ENCODE results near the gene DIMT1.

The DIMT1 gene

DNA sequence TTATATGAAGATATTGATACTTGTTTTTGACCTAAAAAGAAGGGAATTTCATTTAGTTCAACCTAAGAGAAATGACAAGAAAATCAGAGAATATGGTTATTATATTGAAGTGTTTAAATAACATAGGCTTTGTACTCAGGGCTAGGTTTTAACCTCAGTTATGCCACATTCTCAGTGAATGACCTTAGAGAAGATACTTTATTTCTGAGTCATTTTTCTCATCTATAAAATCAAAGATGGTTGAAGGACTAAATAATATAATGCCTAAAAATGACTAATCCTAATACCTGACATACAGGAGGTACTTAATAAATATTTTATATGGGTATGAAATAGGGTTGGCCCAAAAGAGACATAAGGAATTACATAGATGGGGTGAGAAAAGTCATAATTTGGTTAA lies 32.3 kb downstream of the DIMT1 start:
- no peak for DNase-seq (ENCODE audit: low spot score)

- no peak for DNase-seq (ENCODE audit: low spot score)
These were observed 34.7 kb downstream of the DIMT1 start for GRCh38 chr5:62369039-62369438.

GRCh38 chr5:62362701-62363100 lies 41.0 kb downstream of the DIMT1 start:
- DNase-seq (ENCODE audit: low spot score), result no peak

GRCh38 chr5:62354028-62354874 lies 49.5 kb downstream of the DIMT1 start:
- DNase-seq (ENCODE audit: low spot score), result no peak

DNA sequence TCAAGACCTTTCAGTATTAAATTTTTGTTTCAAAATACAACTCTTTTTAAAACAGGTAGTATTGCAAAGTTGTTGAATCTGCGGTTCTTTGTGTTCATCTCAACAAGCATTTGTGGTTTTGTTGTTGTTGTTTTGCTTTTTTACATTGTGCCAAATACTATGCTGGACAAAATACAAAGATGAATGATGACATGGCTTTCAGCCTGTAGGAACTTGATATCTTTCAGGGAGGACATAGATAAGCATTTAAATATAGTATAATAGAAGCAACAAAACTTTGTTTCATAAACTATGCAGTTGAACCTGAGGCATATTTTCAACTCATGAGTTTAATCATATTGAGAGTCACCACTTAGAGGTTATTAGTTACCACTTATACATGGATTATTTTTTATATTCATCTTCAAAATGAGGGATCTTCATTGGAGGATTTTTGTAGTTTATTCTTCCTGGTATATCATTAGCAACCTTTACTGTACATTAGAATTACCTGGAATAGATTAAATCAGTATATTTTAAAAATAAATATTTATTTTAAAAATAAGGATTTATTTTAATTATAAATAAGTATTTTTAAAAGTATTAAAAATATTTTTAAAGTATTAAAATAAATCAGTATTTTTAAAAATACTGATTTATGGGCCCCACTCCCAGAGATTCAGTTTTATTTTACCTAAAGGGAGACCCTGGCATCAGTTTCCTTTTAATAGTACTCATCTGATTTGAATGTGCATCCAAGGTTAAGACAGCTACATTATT lies 54.8 kb downstream of the DIMT1 start:
- DNase-seq (ENCODE audit: low spot score), result no peak

GRCh38 chr5:62347928-62348327 lies 55.8 kb downstream of the DIMT1 start:
- DNase-seq (ENCODE audit: low spot score), result no peak

DNA sequence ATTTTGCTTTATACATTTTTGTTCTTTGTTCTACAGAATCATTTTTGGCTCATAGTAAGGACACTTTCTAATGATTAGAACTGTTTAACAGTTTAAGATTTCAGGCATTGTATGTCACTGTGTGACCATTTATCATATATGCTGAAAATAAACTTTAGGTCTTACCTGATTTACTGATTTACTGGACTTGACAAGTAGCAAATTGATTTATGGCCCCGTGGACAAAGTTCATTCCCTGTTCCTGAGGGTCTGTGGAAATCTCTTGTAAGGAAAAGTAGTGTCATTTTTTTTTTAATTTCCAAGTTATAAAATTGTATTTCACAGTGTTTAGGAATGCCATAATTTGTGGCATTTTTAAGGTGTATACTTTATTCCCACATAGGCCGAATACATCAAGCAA lies 57.0 kb downstream of the DIMT1 start:
- DNase-seq (ENCODE audit: low spot score), result no peak

GRCh38 chr5:62343428-62343827 lies 60.3 kb downstream of the DIMT1 start:
- no peak for DNase-seq (ENCODE audit: low spot score)

GRCh38 chr5:62342476-62342837 lies 61.2 kb downstream of the DIMT1 start:
- DNase-seq (ENCODE audit: low spot score), result no peak

GRCh38 chr5:62341783-62342475 lies 61.8 kb downstream of the DIMT1 start:
- no peak for DNase-seq (ENCODE audit: low spot score)

DNA sequence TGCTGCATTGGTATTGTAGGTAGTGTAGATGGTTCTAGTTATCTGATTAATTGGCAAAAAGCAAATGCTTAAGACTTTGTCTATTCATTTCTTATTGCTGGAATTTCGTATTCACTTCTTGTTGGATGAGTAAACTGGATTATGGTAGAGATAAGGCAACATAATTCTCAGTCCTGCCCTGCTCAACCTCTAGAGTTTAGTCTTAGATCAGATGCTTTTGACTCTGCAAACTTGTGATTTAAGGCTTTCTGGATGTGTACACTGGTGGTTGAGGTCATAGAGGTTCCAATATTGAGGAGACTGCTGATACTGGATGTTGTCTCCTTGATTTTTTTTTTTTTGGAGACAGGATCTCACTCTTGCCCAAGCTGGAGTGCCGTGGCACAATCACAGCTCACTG lies 62.7 kb downstream of the DIMT1 start:
- DNase-seq (ENCODE audit: low spot score), result no peak

GRCh38 chr5:62340392-62340791 lies 63.3 kb downstream of the DIMT1 start:
- no peak for DNase-seq (ENCODE audit: low spot score)

All from iPS-NIHi11 (cell line).